Neural cell (in vitro differentiated cells): ENCODE measurements around the gene ZNF324B. TPM values are rescaled to one million over a fixed set of nuclear protein-coding genes. Genes with fewer than 3 reads are reported as not detected.

Source experiments
- H2AFZ ChIP-seq: fragments of 200-600, 300-800 bp; sonication (generic), shearing (Covaris generic); 2 replicates; pipeline ENCODE4 v1.6.0; 2014; ENCODE audit warnings: low read depth, mild to moderate bottlenecking, antibody characterized with exemption, low read length, moderate library complexity
- H3F3A ChIP-seq: fragments of 200-600 bp; shearing (Covaris generic); 2 replicates; pipeline ENCODE4 v1.6.1; 2016; ENCODE audit warnings: mild to moderate bottlenecking, moderate library complexity, mixed read lengths, antibody characterized with exemption, low read length; ENCODE audit not compliant: insufficient read depth, poor library complexity, severe bottlenecking
- H3K27ac ChIP-seq: fragments of 200-600, 300-800 bp; sonication (generic), shearing (Covaris generic); 2 replicates; pipeline ENCODE4 v1.5.1; 2014; ENCODE audit warnings: mild to moderate bottlenecking, low read length, moderate library complexity
- H3K27me3 ChIP-seq: fragments of 300-800, 200-600 bp; sonication (generic), shearing (Covaris generic); 2 replicates; pipeline ENCODE4 v1.6.0; 2014; ENCODE audit warnings: mild to moderate bottlenecking, low read depth, low read length, moderate library complexity; ENCODE audit not compliant: insufficient read depth
- H3K36me3 ChIP-seq: fragments of 300-800, 200-600 bp; sonication (generic), shearing (Covaris generic); 2 replicates; pipeline ENCODE4 v1.5.1; 2014; ENCODE audit warnings: mild to moderate bottlenecking, antibody characterized with exemption, low read length, moderate library complexity; ENCODE audit not compliant: insufficient read depth
- H3K4me2 ChIP-seq: fragments of 300-800, 200-600 bp; sonication (generic), shearing (Covaris generic); 2 replicates; pipeline ENCODE4 v1.6.0; 2014; ENCODE audit warnings: mild to moderate bottlenecking, low read length
- H3K4me3 ChIP-seq: fragments of 300-800, 200-600 bp; sonication (generic), shearing (Covaris generic); 2 replicates; pipeline ENCODE4 v1.5.1; 2014; ENCODE audit warnings: mild to moderate bottlenecking, low read length, moderate library complexity
- H3K79me2 ChIP-seq: fragments of 200-600 bp; shearing (Covaris generic); replicated peaks from 2 replicates; pipeline ENCODE4 v1.6.0; 2014; ENCODE audit warnings: mild to moderate bottlenecking, low read length, moderate library complexity; ENCODE audit not compliant: insufficient read depth
- H3K9ac ChIP-seq: fragments of 300-800, 200-600 bp; sonication (generic), shearing (Covaris generic); 2 replicates; pipeline ENCODE4 v1.6.1; 2016; ENCODE audit warnings: mild to moderate bottlenecking, low read length, mixed read lengths
- H3K9me2 ChIP-seq: fragments of 200-600 bp; shearing (Covaris generic); 2 replicates; pipeline ENCODE4 v1.6.1; 2016; ENCODE audit warnings: mild to moderate bottlenecking, low read length, mixed read lengths; ENCODE audit not compliant: insufficient read depth
- H3K9me3 ChIP-seq: fragments of 200-600, 300-800 bp; sonication (generic), shearing (Covaris generic); 2 replicates; pipeline ENCODE4 v1.6.1; 2016; ENCODE audit warnings: mild to moderate bottlenecking, mixed run types, low read length, moderate library complexity, mixed read lengths
- H4K20me1 ChIP-seq: fragments of 200-600 bp; shearing (Covaris generic); 2 replicates; pipeline ENCODE4 v1.6.1; 2016; ENCODE audit warnings: mild to moderate bottlenecking, mixed run types; ENCODE audit not compliant: insufficient read depth
- EP300 ChIP-seq: fragments of 450-650 bp; conservative IDR thresholded peaks from 2 replicates; pipeline ENCODE4 v1.6.1; 2014; ENCODE audit warnings: antibody characterized with exemption, mild to moderate bottlenecking, moderate library complexity; ENCODE audit not compliant: poor library complexity, severe bottlenecking
- EZH2 ChIP-seq: fragments of 200-600, 300-800 bp; shearing (Covaris generic), sonication (generic); IDR thresholded peaks from 2 replicates; pipeline ENCODE4 v1.6.1; 2014; ENCODE audit warnings: antibody characterized with exemption, low read length, borderline replicate concordance, mild to moderate bottlenecking; ENCODE audit not compliant: insufficient read depth, poor library complexity, severe bottlenecking
- MXI1 ChIP-seq: fragments of 450-650 bp; conservative IDR thresholded peaks from 2 replicates; pipeline ENCODE4 v1.6.1; 2014; ENCODE audit warnings: antibody characterized with exemption, mild to moderate bottlenecking; ENCODE audit not compliant: poor library complexity, severe bottlenecking
- POLR2AphosphoS5 ChIP-seq: IDR thresholded peaks from 2 replicates; pipeline ENCODE4 v1.6.1; 2012
- RAD21 ChIP-seq: fragments of 450-650 bp; conservative IDR thresholded peaks from 2 replicates; pipeline ENCODE4 v1.6.1; 2014; ENCODE audit warnings: antibody characterized with exemption, mild to moderate bottlenecking, moderate library complexity
- SMC3 ChIP-seq: fragments of 450-650 bp; conservative IDR thresholded peaks from 2 replicates; pipeline ENCODE4 v1.6.1; 2014; ENCODE audit warnings: antibody characterized with exemption, mild to moderate bottlenecking, moderate library complexity; ENCODE audit not compliant: poor library complexity
- TAF1 ChIP-seq: IDR thresholded peaks from 2 replicates; pipeline ENCODE4 v1.6.1; 2012; ENCODE audit warnings: low read depth
- polyA plus RNA-seq: library from polyadenylated mRNA; depleted of rRNA; stranded (reverse); fragments of >200 nt; gene quantifications from 2 replicates; pipeline ENCODE4 v1.2.3, GENCODE V29; 2014
- TF ChIP-seq, protein P1 (sequence below): IDR thresholded peaks from 2 replicates; pipeline ENCODE4 v1.6.1; 2012; ENCODE audit warnings: borderline replicate concordance
- TF ChIP-seq, protein P2 (sequence below): fragments of 450-650 bp; IDR thresholded peaks from 2 replicates; pipeline ENCODE4 v1.5.1; 2014; ENCODE audit warnings: antibody characterized with exemption, mild to moderate bottlenecking, moderate library complexity; ENCODE audit not compliant: poor library complexity, severe bottlenecking

The ZNF324B gene
- polyA plus RNA-seq, 1 donor from 2014 or later, result 10.4 TPM

DNA sequence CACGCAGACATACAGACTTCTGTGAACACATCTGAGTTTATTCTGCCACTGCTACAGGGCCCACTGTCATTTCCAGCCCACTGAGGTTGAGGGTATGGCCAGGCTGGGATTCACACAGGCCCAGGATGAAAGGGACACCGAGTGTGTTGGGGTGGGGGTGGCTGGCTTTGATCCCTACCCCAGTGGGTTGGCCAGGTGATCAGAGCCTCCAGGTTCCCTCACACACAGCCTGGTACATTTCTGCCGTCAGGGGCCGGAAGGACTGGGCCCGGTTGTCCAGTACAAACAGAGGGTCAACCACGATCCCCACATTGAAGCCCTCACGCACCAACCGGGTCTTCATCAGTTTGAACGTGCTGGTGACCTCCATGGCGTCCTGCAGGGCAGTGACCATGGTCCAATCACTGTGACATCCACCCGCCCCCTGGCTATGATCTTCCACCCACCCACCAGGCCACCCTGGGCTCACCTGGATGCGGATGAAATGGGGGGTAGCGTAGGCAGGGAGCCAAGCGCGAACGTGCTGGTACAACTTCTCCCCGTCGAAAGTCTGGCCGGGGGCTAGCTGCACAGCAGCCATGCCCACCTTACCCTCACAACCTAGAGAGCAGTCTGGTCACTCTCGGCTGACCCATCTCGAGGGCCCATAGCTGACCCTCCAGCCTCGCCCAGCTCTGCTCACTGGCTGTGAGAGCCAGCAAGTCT lies 47.0 kb downstream of the ZNF324B start:
- H3K27ac ChIP-seq, result no peak overlapping the region
- H3K9me2 ChIP-seq, result no peaks in the 10 kb centered on the region
- H3K4me3 ChIP-seq, result peak overlapping the region; percentile 68
- H3K9ac ChIP-seq, result peak overlapping the region; percentile 67
- H2AFZ ChIP-seq, result peak overlapping the region; percentile 62
- H3K36me3 ChIP-seq, result no peaks in the 10 kb centered on the region
- no peaks in the 10 kb centered on the region for H4K20me1 ChIP-seq
- no peak overlapping the region for H3K4me2 ChIP-seq
- H3F3A ChIP-seq, result no peaks in the 10 kb centered on the region
- H3K79me2 ChIP-seq, result no peaks in the 10 kb centered on the region
- no peaks in the 10 kb centered on the region for H3K27me3 ChIP-seq
- no peaks in the 10 kb centered on the region for H3K9me3 ChIP-seq
- TF ChIP-seq, protein P1, sequence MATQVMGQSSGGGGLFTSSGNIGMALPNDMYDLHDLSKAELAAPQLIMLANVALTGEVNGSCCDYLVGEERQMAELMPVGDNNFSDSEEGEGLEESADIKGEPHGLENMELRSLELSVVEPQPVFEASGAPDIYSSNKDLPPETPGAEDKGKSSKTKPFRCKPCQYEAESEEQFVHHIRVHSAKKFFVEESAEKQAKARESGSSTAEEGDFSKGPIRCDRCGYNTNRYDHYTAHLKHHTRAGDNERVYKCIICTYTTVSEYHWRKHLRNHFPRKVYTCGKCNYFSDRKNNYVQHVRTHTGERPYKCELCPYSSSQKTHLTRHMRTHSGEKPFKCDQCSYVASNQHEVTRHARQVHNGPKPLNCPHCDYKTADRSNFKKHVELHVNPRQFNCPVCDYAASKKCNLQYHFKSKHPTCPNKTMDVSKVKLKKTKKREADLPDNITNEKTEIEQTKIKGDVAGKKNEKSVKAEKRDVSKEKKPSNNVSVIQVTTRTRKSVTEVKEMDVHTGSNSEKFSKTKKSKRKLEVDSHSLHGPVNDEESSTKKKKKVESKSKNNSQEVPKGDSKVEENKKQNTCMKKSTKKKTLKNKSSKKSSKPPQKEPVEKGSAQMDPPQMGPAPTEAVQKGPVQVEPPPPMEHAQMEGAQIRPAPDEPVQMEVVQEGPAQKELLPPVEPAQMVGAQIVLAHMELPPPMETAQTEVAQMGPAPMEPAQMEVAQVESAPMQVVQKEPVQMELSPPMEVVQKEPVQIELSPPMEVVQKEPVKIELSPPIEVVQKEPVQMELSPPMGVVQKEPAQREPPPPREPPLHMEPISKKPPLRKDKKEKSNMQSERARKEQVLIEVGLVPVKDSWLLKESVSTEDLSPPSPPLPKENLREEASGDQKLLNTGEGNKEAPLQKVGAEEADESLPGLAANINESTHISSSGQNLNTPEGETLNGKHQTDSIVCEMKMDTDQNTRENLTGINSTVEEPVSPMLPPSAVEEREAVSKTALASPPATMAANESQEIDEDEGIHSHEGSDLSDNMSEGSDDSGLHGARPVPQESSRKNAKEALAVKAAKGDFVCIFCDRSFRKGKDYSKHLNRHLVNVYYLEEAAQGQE, result no peak
- TF ChIP-seq, protein P2, sequence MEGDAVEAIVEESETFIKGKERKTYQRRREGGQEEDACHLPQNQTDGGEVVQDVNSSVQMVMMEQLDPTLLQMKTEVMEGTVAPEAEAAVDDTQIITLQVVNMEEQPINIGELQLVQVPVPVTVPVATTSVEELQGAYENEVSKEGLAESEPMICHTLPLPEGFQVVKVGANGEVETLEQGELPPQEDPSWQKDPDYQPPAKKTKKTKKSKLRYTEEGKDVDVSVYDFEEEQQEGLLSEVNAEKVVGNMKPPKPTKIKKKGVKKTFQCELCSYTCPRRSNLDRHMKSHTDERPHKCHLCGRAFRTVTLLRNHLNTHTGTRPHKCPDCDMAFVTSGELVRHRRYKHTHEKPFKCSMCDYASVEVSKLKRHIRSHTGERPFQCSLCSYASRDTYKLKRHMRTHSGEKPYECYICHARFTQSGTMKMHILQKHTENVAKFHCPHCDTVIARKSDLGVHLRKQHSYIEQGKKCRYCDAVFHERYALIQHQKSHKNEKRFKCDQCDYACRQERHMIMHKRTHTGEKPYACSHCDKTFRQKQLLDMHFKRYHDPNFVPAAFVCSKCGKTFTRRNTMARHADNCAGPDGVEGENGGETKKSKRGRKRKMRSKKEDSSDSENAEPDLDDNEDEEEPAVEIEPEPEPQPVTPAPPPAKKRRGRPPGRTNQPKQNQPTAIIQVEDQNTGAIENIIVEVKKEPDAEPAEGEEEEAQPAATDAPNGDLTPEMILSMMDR, result no peak
- TF ChIP-seq MXI1 (no peak), SMC3 (no peak), EZH2 (no peak), RAD21 (no peak), POLR2AphosphoS5 (no peak), EP300 (no peak), TAF1 (no peak)

DNA sequence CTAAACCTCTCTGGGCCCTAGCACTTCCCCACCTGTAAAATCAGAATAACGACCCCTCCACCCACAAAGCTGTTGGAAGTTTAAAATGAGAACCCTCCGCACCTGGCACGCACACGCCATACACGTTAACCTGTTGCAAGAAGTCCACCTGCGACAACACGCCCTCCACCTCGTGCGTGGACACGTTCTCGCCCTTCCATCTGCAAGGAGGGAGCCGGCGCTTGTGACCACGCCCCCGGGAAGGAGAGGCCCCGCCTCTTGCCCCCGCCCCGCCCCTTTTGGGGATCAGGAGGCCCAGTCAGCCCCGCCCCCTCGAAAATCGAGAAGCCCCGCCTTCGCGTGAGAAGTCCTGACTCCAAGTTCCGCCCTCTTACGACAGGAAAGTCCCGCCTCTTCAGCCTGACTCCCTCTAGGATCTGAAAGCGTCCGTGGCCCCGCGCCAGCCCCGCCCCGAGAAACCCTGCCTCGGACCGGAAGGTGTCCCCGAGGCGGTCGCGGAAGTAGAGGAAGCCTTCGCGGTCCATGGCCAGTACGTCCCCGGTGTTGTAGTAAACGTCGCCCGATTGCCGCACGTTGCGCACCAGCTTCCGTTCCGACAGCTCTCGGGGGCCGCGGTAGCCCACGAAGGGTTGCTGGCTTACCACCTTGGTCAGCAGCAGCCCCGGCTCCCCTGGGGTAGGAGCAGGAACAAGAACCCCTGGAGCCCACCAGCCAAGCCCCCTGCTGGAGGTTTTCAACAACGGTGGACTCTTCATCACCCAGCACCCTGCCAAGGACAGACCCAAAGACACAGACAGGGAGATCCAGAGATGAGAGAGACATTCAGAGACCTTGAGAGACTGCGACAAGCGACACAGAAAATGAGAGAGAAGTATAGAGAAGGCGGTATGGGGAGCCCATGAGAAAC lies 47.9 kb downstream of the ZNF324B start:
- H3K27ac ChIP-seq, result peak overlapping the region; percentile 66
- peak overlapping the region; percentile 67 for H3K9ac ChIP-seq
- H3K36me3 ChIP-seq, result no peaks in the 10 kb centered on the region
- H4K20me1 ChIP-seq, result no peaks in the 10 kb centered on the region
- no peaks in the 10 kb centered on the region for H3K9me3 ChIP-seq
- no peaks in the 10 kb centered on the region for H3K79me2 ChIP-seq
- TF ChIP-seq, protein P2, result peak; percentile 57
- TF ChIP-seq EZH2, result no peak
- TF ChIP-seq RAD21, result peak; percentile 25
- peak; percentile 67 for TF ChIP-seq EP300
- TF ChIP-seq POLR2AphosphoS5, result peak; percentile 74
- TF ChIP-seq, protein P1, result peak; percentile 76
- TF ChIP-seq SMC3, result peak; percentile 54
- peak; percentile 65 for TF ChIP-seq MXI1
- peak; percentile 66 for TF ChIP-seq TAF1
- H2AFZ ChIP-seq, result peak overlapping the region; percentile 62
- peak overlapping the region; percentile 68 for H3K4me3 ChIP-seq
- no peaks in the 10 kb centered on the region for H3F3A ChIP-seq
- H3K4me2 ChIP-seq, result peak overlapping the region; percentile 58
- no peaks in the 10 kb centered on the region for H3K9me2 ChIP-seq
- no peaks in the 10 kb centered on the region for H3K27me3 ChIP-seq
